Transverse colon (tissue), 4 donors: ENCODE results near the gene SLC41A2. TPM values are rescaled to one million over a fixed set of nuclear protein-coding genes. Genes with fewer than 3 reads are reported as not detected.

ENCODE experiments used
- DNase-seq: peaks from one replicate; pipeline ENCODE4 v3.0.0-alpha.2; 2019
- H3K27ac ChIP-seq, 4 donors: fragments of 200-600 bp; sonication (generic); 2 replicates each; pipeline ENCODE4 v1.5.1; 2016 to 2018; ENCODE audit warnings: inconsistent platforms in 4 of 4
- H3K27me3 ChIP-seq: fragments of 200-600 bp; sonication (generic); 2 replicates; pipeline ENCODE4 v1.5.1; 2017; ENCODE audit warnings: inconsistent platforms
- H3K36me3 ChIP-seq, 4 donors: fragments of 200-600 bp; sonication (generic); 2 replicates each; pipeline ENCODE4 v1.5.1; 2017 to 2019; ENCODE audit warnings: inconsistent platforms in 4 of 4
- H3K4me1 ChIP-seq, 4 donors: fragments of 200-600 bp; sonication (generic); 2 replicates each; pipeline ENCODE4 v1.5.1; 2017 to 2020; ENCODE audit warnings: inconsistent platforms in 4 of 4
- H3K4me3 ChIP-seq, 4 donors: fragments of 200-600 bp; sonication (generic); 1 replicate in 1 of 4; 2 replicates in 3 of 4; pipeline versions ENCODE4 v1.5.1 to v1.6.1; 2017 to 2019; ENCODE audit warnings: inconsistent platforms in 4 of 4
- H3K9me3 ChIP-seq, 2 donors: fragments of 200-600 bp; sonication (generic); 2 replicates each; pipeline ENCODE4 v1.5.1; 2017 to 2019; ENCODE audit warnings: inconsistent platforms in 2 of 2
- EP300 ChIP-seq: sonication (generic); formaldehyde crosslinking; IDR thresholded peaks from one replicate; pipeline ENCODE4 v1.6.1; 2017; ENCODE audit warnings: antibody characterized with exemption, low read depth
- POLR2A ChIP-seq: fragments of 450-650 bp; IDR thresholded peaks from one replicate; pipeline ENCODE4 v1.6.1; 2016; ENCODE audit warnings: antibody characterized with exemption, mild to moderate bottlenecking, moderate library complexity
- POLR2AphosphoS5 ChIP-seq, 3 donors: sonication (generic); formaldehyde crosslinking; IDR thresholded peaks; one replicate each; pipeline ENCODE4 v1.6.1; 2016; ENCODE audit warnings: antibody characterized with exemption in 3 of 3
- WGBS, 2 donors: methylation state at CpG; one replicate each; pipeline ENCODE4 v1.1.5; 2018; ENCODE audit warnings: low coverage in 1 of 2; 5-methylcytosine and 5-hydroxymethylcytosine counted together
- in situ Hi-C, 4 donors: fragments of 200-750 bp; cut with MboI; loops; one replicate each; pipeline versions ENCODE4 v1.15.0 to v1.15.1; 2017; ENCODE audit warnings: low sequenced_read_pairs in 3 of 4, low pct_ligation_motif_present in 1 of 4, low pct_unique_long_range_greater_than_20kb in 1 of 4
- intact Hi-C: fragments of 100-400 bp; cut with DNase I; formaldehyde crosslinking; loops from one replicate; pipeline ENCODE4 v1.15.1; 2023; ENCODE audit warnings: low total_unique reads
- total RNA-seq, 4 donors: library from RNA; depleted of rRNA; stranded (reverse); fragments of >200 nt; gene quantifications; one replicate each; pipeline ENCODE4 v1.1.0, GENCODE V29; 2016
- TF ChIP-seq, protein P1 (sequence below), 5 experiments: fragments of 200-600 bp in 3 of 5; fragments of 450-650 bp in 2 of 5; sonication (generic) in 3 of 5; IDR thresholded peaks; 1 replicate in 2 of 5; 2 replicates in 3 of 5; pipeline ENCODE4 v1.5.1; 2016 to 2017; ENCODE audit warnings: antibody characterized with exemption in 5 of 5, inconsistent platforms in 3 of 5, mild to moderate bottlenecking in 2 of 5, moderate library complexity in 1 of 5

Gene SLC41A2
- total RNA-seq, 4 donors from 2014 or later: 31.6 to 154 (median 129) TPM

DNA sequence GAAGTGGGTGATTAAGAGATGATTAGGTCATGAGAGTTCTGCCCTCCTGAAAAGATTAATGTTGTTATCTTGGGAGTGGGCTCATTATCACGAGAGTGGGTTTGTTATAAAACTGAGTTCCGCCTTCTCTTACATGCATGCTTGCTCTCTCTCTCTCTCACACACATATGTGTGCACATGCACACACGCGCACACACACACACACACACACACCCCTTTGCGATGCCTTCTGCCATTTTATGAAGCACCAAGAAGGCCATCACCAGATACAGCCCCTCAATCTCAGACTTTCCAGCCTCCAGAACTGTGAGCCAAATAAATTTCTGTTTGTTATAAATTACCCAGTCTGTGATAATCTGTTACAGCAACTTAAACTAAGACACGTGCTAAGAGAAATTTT lies 5.7 kb upstream of the SLC41A2 start:
- intact Hi-C loops (no loop called here), in situ Hi-C loops (no loop called here)
- no peak overlapping the region for H3K4me3 ChIP-seq
- 59 to 78% methylated on average over 5 to 6 of the region's 6 CpGs for WGBS, 2 donors
- no peaks in the 10 kb centered on the region for H3K36me3 ChIP-seq
- no peak for TF ChIP-seq POLR2AphosphoS5 (IDR thresholded peaks at IDR 0.05)
- TF ChIP-seq EP300: no peak
- TF ChIP-seq, protein P1, sequence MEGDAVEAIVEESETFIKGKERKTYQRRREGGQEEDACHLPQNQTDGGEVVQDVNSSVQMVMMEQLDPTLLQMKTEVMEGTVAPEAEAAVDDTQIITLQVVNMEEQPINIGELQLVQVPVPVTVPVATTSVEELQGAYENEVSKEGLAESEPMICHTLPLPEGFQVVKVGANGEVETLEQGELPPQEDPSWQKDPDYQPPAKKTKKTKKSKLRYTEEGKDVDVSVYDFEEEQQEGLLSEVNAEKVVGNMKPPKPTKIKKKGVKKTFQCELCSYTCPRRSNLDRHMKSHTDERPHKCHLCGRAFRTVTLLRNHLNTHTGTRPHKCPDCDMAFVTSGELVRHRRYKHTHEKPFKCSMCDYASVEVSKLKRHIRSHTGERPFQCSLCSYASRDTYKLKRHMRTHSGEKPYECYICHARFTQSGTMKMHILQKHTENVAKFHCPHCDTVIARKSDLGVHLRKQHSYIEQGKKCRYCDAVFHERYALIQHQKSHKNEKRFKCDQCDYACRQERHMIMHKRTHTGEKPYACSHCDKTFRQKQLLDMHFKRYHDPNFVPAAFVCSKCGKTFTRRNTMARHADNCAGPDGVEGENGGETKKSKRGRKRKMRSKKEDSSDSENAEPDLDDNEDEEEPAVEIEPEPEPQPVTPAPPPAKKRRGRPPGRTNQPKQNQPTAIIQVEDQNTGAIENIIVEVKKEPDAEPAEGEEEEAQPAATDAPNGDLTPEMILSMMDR (IDR thresholded peaks at IDR 0.05): no peak
- TF ChIP-seq POLR2A: no peak
- H3K27ac ChIP-seq: no peak overlapping the region
- H3K4me1 ChIP-seq: peaks cover 4 to 15% (median 8%) of the 10 kb centered on the region in 4 donors
- no peaks in the 10 kb centered on the region for H3K27me3 ChIP-seq
- H3K9me3 ChIP-seq: no peaks in the 10 kb centered on the region
- no peak for DNase-seq

DNA sequence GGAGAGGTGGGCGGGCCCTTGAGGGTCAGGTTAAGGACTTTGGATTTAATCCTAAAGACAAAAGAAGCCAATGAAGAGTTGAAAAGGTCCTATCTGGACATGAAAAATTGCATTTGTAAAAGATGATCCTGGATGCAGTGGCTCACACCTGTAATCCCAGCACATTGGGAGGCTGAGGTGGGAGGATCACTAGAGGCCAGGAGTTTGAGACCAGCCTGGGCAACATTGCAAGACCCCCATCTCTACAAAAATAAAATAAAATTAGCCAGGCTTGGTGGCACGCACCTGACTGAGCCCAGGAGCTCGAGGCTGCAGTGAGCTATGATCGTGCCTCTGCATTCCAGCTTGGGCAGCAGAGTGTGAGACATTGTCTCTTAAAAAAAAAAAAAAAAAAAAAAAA lies 2.4 kb upstream of the SLC41A2 start:
- Histone ChIP-seq H3K27ac (no peak overlapping the region), H3K4me3 (no peak overlapping the region), H3K36me3 (no peaks in the 10 kb centered on the region), H3K27me3 (no peaks in the 10 kb centered on the region), H3K9me3 (no peaks in the 10 kb centered on the region), H3K4me1 (peaks cover 10 to 31% (median 13%) of the 10 kb centered on the region in 4 donors)
- TF ChIP-seq POLR2AphosphoS5 (IDR thresholded peaks at IDR 0.05) (no peak), EP300 (no peak)
- 96 to 100% methylated on average over 4 of the region's 4 CpGs for WGBS, 2 donors
- no peak for DNase-seq
- intact Hi-C loops: no loop called here
- in situ Hi-C loops: no loop called here

DNA sequence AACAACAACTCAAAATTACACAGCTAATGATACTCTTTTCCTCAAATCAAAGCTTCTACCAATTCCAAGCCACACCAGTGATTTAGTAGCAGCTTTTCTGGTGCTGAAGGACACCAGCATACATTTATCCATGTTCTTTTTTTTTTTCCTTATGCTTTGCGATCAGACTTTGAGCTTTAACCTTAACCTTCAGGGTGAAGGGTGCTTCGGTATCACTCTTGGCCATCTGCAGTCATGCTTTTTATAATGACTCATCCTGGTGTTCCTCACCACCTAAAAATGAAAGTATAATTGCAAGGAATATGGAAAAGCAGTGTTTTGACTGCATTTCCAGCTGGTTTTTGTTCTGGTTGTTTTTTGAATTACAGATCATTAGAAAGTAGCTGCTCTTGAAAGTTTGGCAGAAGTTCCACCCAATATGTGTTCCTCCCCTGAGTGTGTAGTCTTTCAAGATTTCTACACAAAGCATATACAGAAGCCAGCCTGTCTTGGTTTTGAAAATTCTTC lies 1.3 kb upstream of the SLC41A2 start:
- Histone ChIP-seq H3K36me3 (no peaks in the 10 kb centered on the region), H3K27me3 (no peaks in the 10 kb centered on the region), H3K27ac (peak overlapping the region; percentile 86 to 93 (median 90)), H3K4me1 (peaks cover 10 to 35% (median 15%) of the 10 kb centered on the region in 4 donors), H3K9me3 (no peaks in the 10 kb centered on the region), H3K4me3 (peak overlapping the region in 1 of 4 donors; percentile 84)
- TF ChIP-seq, protein P1 (IDR thresholded peaks at IDR 0.05): no peak
- TF ChIP-seq EP300 (no peak), POLR2A (no peak), POLR2AphosphoS5 (IDR thresholded peaks at IDR 0.05) (no peak)
- in situ Hi-C loops (no loop called here), intact Hi-C loops (no loop called here)
- DNase-seq: no peak
- 0 to 40% methylated on average over 2 of the region's 2 CpGs for WGBS, 2 donors

DNA sequence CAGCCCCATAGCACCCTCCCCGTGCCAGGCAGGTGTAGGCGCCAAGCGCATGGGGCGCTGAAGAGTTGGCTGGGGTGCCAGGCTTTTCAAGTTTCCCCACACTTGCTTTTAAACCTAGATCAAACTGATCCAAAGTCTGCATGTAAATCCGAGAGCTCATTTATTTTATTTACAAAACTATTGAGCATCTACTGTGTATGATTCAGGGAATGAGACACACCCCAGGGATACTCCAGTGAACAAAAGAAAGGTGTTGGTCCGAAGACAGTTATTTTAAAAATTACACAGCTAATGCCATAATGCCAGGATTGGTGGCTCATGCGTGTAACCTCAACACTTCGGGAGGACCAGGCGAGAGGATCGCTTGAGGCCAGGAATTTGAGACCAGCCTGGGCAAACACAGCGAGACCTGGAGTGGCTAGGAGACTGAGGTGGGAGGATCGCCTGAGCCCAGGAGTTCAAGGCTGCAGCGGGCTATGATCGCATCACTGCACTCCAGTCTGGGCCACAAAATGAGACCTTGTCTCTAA lies 780 bp upstream of the SLC41A2 start:
- Histone ChIP-seq H3K27ac (peak overlapping the region; percentile 86 to 93 (median 90)), H3K27me3 (no peaks in the 10 kb centered on the region)
- TF ChIP-seq, protein P1 (IDR thresholded peaks at IDR 0.05): peak in 2 of 5 experiments; percentile 27 to 33
- peak in 1 of 3 donors; percentile 9 for TF ChIP-seq POLR2AphosphoS5 (IDR thresholded peaks at IDR 0.05)
- no peak for TF ChIP-seq EP300
- TF ChIP-seq POLR2A: no peak

More for the DNA sequence above, 780 bp upstream of the SLC41A2 start:
- no peak for DNase-seq
- intact Hi-C loops: no loop called here
- no peaks in the 10 kb centered on the region for H3K9me3 ChIP-seq
- WGBS, 2 donors: 34 to 51% methylated on average over 6 to 14 of the region's 14 CpGs
- peaks cover 10 to 41% (median 17%) of the 10 kb centered on the region in 4 donors for H3K4me1 ChIP-seq
- H3K36me3 ChIP-seq: no peaks in the 10 kb centered on the region
- in situ Hi-C loops: no loop called here
- H3K4me3 ChIP-seq: peak overlapping the region; percentile 75 to 87 (median 83)
